ENCODE data around the gene TNFSF9.

GRCh38 chr19:6498294-6499036, 32.4 kb upstream of the TNFSF9 start:
- no peak for TF ChIP-seq CTCF (IDR thresholded peaks at IDR 0.05)
- TF ChIP-seq POLR2A (IDR thresholded peaks at IDR 0.05): no peak

All from Peyer's patch (tissue), 4 donors.